ENCODE measurements around the gene SYAP1. TPM values are rescaled to one million over a fixed set of nuclear protein-coding genes. Genes with fewer than 3 reads are reported as not detected.

Gene SYAP1
- total and polyA plus RNA-seq, 10 of the 15 experiments (the other 5 are each of a cell fraction or from before 2014, with no cell fraction given): 5.9 to 29.9 (median 16.2) TPM

GRCh38 chrX:16730450-16730849, 11.0 kb downstream of the SYAP1 start:
- 91% methylated on average over 1 of the region's 1 CpG for WGBS (ENCODE audit: insufficient coverage, insufficient replicate concordance, low lambda C conversion rate, missing lambda C conversion rate)
- TF ChIP-seq ZNF207 (IDR thresholded peaks at IDR 0.05; ENCODE audit: borderline replicate concordance) (no peak), ZBTB33 (IDR thresholded peaks at IDR 0.05) (no peak), CREB1 (IDR thresholded peaks at IDR 0.05; ENCODE audit: low read depth) (no peak), ZNF592 (IDR thresholded peaks at IDR 0.05) (no peak), MLLT1 (IDR thresholded peaks at IDR 0.05) (no peak), SP1 (IDR thresholded peaks at IDR 0.05; ENCODE audit: low read depth, low read length) (no peak), TAF1 (IDR thresholded peaks at IDR 0.05; ENCODE audit: borderline replicate concordance, low read depth, low read length) (no peak), MEF2B (IDR thresholded peaks at IDR 0.05; ENCODE audit: partially characterized antibody, poor library complexity, severe bottlenecking) (no peak), PKNOX1 (IDR thresholded peaks at IDR 0.05) (no peak), ASH2L (IDR thresholded peaks at IDR 0.05; ENCODE audit: borderline replicate concordance, low read depth) (no peak), FOXM1 (IDR thresholded peaks at IDR 0.05; ENCODE audit: low read depth, low read length) (no peak), TBL1XR1 (IDR thresholded peaks at IDR 0.05; ENCODE audit: low read depth, low read length) (no peak), CHD1 (IDR thresholded peaks at IDR 0.05; ENCODE audit: low read depth, low read length) (no peak), YBX1 (IDR thresholded peaks at IDR 0.05) (no peak)

More at GRCh38 chrX:16730450-16730849, 11.0 kb downstream of the SYAP1 start:
- Histone ChIP-seq H3K36me3 (ENCODE audit: control insufficient read depth in 2 of 2, insufficient read depth in 2 of 2, low read length in 1 of 2) (no peaks in the 10 kb centered on the region; a peak in 1 of 4 replicates), H2AFZ (ENCODE audit: control insufficient read depth, low read depth, low read length) (no peak overlapping the region), H3K27me3 (replicated peaks in 1 of 2; ENCODE audit: control insufficient read depth in 2 of 2, insufficient read depth in 2 of 2, low read length in 1 of 2) (no peaks in the 10 kb centered on the region), H3K79me2 (ENCODE audit: control insufficient read depth, insufficient read depth, low read length) (no peaks in the 10 kb centered on the region), H3K27ac (ENCODE audit: control insufficient read depth, insufficient read depth) (no peak overlapping the region), H3K9ac (ENCODE audit: control insufficient read depth, insufficient read depth, low read length) (no peak overlapping the region), H3K4me2 (ENCODE audit: control insufficient read depth, insufficient read depth) (no peak overlapping the region), H4K20me1 (ENCODE audit: control insufficient read depth, insufficient read depth) (no peaks in the 10 kb centered on the region), H3K9me3 (replicated peaks; ENCODE audit: control insufficient read depth, insufficient read depth, low read length) (no peaks in the 10 kb centered on the region; the same call in 2 of the 3 replicates), H3K4me1 (ENCODE audit: control insufficient read depth, insufficient read depth, low read length) (no peaks in the 10 kb centered on the region), H3K4me3 (no peak overlapping the region)
- POLR2A ChIA-PET: interaction anchor here (1.3 kb wide), 1 partner anchor 11 kb away, joined by 3 read pairs; the partner anchor contains the start of gene SYAP1
- RAD21 ChIA-PET (ENCODE audit: unreplicated experiment): no interaction called here
- CTCF ChIA-PET: no interaction called here
- no TSS peak for BruUV-seq (replicated peaks)
- DNase-seq (ENCODE audit: low read depth, low spot score) (no peak), FAIRE-seq (no peak), ATAC-seq (no peak)
- SMC1A ChIA-PET (ENCODE audit: uncharacterized antibody, unreplicated experiment): interaction anchor here (1.4 to 1.5 kb wide), 2 partner anchors 11 to 152 kb away, joined by 4 to 7 read pairs; partner anchors contain the start of gene SYAP1
- in situ Hi-C loops (cut with MboI) (no loop called here), intact Hi-C loops (cut with micrococcal nuclease; ENCODE audit: unreplicated experiment) (no loop called here)
